GM23248 (cell line): ENCODE data around the gene FAM204A.

Source experiments
- EZH2 ChIP-seq: fragments of 200-600 bp; sonication (generic); IDR thresholded peaks from 2 replicates; pipeline ENCODE4 v1.6.1; 2018; ENCODE audit warnings: antibody characterized with exemption, mild to moderate bottlenecking; ENCODE audit not compliant: insufficient read depth, poor library complexity, severe bottlenecking
- EZH2phosphoT487 ChIP-seq: fragments of 200-600 bp; sonication (generic); IDR thresholded peaks from 2 replicates; pipeline ENCODE4 v1.6.1; 2018; ENCODE audit warnings: antibody characterized with exemption, moderate library complexity, mild to moderate bottlenecking, low read depth; ENCODE audit not compliant: insufficient read depth

DNA sequence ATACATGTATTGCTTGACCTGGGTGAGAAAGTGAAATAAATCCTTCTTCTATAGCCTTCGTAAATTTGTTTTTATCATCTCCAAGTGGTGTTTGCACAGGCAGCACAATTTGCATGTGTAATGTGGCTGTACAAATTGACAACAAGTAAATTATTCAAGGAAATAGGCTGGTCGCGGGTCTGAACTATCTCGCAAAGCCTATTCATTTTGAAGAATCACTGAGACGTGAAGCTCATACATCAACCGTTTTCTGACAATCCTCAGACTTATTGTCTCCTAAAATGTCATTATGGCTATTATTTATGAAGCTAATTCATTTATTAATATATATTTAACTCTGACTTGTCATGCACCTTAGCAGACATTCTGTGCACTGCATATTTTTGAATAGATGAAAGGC, 16.2 kb upstream of the FAM204A start:
- TF ChIP-seq EZH2 (no peak), EZH2phosphoT487 (no peak)
